GM18520 (cell line): ENCODE measurements around the gene EEF1E1.
A peak's percentile ranks its signal among the peaks of the same experiment; 100 is the strongest.

Experiments used
- ATAC-seq: cut with Tn5 transposase; IDR thresholded peaks from one replicate; pipeline ENCODE4 v1.9.1; 2021; ENCODE audit not compliant: unreplicated experiment

Gene EEF1E1

GRCh38 chr6:8102122-8102958, at the start of gene EEF1E1:
EEF1E1 (minus strand) TSS chr6:8102548; CDS start chr6:8102521, 27 bp downstream.
- ATAC-seq = peak; percentile 98

DNA sequence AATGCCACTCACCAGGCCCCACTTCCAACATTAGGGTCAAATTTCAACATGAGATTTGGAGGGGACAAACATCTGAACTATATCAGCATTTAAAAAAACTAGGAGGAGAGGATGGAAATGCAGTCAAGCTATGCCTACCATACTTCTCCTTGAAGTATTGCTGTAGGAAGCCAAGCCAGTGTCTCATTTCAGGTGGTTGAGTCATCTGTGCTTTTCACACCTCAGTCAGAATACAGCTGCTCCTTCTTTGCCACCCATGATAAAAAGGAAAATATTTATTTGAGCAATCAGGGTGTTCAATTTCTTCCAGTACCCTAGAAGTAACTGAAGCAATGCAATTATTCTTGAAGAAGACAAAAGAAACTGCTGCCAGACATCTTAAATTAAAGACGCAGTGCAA, 47.0 kb upstream of the EEF1E1 start:
- peak; percentile 57 for ATAC-seq

GRCh38 chr6:8143945-8144344, 41.6 kb upstream of the EEF1E1 start:
- ATAC-seq = no peak

DNA sequence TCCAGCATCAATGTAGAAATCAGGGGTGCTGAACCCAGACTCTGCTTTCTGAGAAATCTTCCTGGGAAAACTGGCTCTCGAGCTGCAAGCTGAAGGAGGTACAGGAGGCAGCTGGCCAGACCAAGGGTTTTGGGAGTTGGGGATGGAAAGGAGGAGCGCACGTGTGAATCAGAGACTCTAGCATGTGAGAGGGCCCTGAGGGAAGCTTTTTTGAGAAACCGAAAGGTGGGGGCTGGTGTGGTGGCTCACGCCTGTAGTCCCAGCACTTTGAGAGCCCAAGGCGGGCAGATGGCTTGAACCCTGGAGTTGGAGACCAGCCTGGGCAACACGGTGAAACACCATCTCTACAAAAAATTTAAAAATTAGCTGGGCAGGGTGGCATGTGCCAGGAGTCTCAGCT, 37.1 kb upstream of the EEF1E1 start:
- ATAC-seq = no peak

DNA sequence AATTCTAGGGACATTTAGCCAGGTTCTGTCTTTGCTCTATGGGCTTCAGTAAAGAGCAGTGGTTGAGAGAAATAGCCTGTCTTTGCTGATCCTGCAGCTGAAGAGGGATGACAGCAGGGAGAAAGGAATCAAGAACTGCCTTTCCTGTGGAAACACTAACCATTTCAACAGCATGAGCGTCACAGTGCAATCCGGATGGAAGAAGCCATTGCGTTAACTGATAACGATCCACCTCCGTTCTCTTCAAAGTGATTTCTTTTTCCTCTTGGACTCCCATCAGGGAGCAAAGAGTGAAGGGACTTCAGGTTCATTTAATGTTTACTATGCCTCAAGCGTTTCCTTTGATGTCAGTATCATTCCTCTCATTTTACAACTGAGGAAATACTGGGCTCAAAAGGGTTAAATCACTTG, 35.2 kb upstream of the EEF1E1 start:
- ATAC-seq = no peak

GRCh38 chr6:8135276-8135675, 32.9 kb upstream of the EEF1E1 start:
- ATAC-seq = no peak

DNA sequence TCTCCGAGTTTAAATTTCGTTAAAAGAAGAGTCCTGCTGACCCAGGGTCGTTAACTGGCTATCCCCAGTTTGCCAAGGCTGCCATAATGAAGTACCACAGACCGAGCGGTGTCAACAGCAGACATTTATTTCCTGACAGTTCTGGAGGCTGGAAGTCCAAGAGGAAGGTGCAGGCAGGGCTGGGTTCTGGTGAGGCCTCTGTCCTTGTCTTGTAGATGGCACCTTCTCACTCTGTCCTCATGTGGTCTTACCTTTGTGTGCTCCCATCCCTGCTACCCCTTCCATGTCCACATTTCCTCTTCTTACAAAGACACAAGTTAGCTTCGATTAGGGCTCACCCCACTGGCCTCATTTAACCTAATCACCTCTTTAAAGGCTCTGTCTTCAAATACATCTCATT, 29.8 kb upstream of the EEF1E1 start:
- ATAC-seq = no peak

DNA sequence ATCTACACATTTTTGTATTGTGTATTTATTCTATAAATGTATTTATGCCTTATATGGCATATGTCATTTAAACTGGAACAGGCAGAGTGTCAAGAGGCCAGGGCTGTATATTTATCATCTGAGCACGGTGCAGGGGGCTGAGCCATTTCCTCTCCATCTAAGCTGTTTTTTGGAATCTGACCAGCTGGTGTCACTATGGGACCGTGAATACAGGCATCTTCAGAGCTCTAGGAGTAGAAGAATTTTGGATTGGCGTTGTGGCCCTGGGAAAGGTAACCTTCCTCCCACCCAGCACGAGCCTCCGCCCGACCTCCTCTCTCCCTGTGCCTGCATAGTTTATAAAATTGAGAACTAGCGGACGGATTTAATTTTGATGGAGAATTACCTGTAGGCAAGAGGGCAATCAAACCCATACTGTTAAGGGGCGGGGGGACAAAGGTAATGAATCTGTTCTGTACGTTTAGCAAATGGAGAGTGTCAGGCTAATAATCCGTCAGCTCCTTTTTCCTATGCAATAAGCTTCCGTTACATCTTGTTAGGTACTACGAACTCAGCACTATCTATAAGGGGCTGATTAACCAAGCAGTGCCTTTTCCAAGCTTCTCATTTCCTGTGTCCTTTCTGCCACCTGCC, 29.0 kb upstream of the EEF1E1 start:
- peak; percentile 48 for ATAC-seq

- no peak for ATAC-seq
Observed at GRCh38 chr6:8130399-8130798, 28.1 kb upstream of the EEF1E1 start.

DNA sequence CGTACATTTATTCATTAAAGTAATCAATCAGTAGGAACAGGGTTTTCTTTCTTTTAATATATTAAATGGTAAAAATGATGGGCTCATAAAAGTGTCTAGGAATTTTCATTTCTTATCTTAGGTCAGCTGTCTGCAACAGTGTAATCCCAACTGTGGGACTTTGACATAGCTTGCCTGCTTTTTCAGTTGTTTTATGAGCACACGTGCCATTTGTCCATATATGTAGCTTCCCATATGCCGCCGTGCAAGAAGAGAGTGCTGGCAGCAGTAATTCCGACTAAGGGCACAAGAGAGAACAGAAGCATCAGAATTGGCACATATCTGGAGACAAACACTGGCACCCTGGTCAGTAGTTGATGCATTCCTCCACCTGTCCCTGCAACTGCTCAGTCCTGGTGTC, 20.9 kb upstream of the EEF1E1 start:
- no peak for ATAC-seq

- no peak for ATAC-seq
Observed at GRCh38 chr6:8114956-8115355, 12.6 kb upstream of the EEF1E1 start.

DNA sequence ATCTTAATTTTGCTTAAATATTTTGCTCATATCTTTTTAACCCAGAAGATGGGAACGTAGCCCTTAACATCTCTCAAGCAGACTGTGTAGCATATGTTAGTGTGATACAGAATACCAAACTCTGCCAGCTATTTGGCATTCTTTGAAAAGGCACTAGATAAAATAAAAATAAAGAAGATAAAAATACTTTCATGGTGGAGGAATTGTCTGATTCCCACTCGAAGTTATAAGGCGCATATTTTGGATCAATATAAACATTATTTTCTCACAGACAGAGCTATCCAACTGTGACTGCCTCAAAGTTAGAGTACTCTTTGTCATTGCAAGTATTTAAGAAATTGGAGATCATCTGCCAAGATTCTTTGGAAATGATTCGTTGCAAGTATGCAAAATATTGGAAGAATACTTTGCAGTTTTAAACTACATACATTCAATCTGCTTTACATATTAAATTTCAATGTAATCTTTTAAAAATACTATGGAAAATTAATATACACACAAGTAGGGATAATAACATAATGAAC, 10.8 kb upstream of the EEF1E1 start:
- no peak for ATAC-seq

- no peak for ATAC-seq
Observed at GRCh38 chr6:8110725-8111124, 8.4 kb upstream of the EEF1E1 start.

DNA sequence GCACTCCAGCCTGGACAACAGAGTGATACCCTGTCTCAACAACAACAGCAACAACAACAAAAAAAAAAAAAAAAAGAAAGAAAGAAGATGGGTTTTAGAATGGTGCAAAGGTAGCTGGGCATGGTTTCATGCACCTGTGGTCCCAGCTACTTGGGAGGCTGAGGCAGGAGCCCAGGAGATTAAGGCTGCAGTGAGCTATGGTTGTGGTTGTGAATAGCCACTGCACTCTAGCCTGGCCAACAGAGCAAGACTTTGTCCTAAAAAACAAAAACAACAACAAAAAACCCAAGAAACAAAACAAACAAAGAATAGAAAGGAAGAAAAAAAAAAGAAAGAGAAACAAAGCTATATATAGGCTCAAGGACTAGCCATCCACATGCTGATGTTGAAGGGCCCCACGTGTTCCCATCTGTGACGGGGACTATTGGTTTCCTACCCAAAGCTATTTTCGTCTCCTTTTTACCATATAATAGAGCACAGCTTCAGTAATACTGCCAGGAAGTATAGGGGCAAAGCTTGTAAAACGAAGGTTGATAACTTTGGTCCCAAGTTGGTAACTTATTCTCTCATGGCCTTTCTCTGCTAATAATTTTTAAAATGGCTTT, 7.9 kb upstream of the EEF1E1 start:
- no peak for ATAC-seq

- no peak for ATAC-seq
Observed at GRCh38 chr6:8108759-8109539, 6.6 kb upstream of the EEF1E1 start.

- no peak for ATAC-seq
Observed at GRCh38 chr6:8108031-8108660, 5.8 kb upstream of the EEF1E1 start.

DNA sequence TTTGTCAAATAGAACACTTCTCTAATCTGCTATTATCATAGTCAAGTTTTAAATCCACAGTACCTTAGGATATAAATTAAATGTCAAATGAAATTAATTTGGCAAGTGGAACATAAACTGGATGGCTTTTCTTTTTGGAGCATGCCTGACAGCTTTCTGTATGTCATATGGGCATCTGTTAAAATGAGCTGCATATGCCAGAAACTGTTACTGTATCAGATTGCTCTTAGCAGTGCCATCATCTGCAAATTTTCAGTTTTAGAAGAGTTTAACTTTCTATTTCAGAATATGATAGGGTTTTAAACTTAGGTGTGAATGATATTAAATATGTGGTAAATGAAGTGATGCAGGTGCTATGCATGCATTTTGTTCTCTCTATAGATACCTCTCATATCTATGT, 3.4 kb upstream of the EEF1E1 start:
- no peak for ATAC-seq

DNA sequence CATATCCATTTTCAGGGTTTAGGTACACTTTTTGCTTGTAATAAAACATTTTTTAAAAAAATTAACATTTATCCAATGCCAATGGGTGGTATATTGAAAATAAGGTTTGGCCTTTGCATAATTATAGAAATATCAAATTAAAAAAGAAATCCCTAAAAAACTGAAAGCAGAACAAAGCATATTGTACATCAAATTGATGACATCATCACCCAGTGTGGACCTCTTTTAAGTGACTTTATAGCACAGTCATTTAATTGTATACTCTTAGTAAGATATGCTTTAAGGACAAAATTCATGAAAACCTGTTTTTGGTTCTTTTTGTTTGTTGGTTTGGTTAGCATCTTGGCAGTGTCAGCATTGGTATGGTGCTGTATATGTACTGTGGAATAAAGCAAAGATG, 1.4 kb upstream of the EEF1E1 start:
- no peak for ATAC-seq

- no peak for ATAC-seq
Observed at GRCh38 chr6:8100159-8100854, 2.0 kb downstream of the EEF1E1 start.

DNA sequence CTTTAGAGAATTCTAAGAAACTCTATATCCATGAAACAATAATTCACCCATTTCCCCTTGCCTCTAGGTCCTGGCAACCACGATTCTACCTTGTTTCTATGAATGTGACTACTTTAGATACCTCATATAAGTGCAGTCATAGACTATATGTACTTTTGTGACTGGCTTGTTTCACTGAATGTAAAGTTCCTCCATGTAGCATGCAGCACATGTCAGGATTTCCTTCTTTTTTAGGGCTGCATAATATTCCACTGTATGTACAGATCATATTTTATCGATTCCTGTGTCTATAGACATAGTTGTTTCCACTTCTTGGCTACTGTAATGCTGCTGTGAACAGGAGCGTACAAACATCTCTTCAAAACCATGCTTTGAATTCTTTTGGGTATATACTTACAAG, 11.7 kb downstream of the EEF1E1 start:
- ATAC-seq = no peak
